Fibroblast of lung (primary cell): Measurements from ENCODE around the gene ATXN1. TPM values are rescaled to one million over a fixed set of nuclear protein-coding genes. Genes with fewer than 3 reads are reported as not detected.

Experiments
- DNase-seq, 2 donors: peaks; one replicate each; pipeline versions ENCODE4 v3.0.0 to v3.0.0-alpha.2; 2010; ENCODE audit warnings: low read depth in 2 of 2
- H2AFZ ChIP-seq: 2 replicates; pipeline ENCODE4 v1.5.1; 2012; ENCODE audit warnings: low read length, control low read depth, inconsistent platforms
- H3K27ac ChIP-seq: 2 replicates; pipeline ENCODE4 v1.5.1; 2011; ENCODE audit warnings: low read length, control low read depth; ENCODE audit not compliant: insufficient read depth
- H3K27me3 ChIP-seq: 2 replicates; pipeline ENCODE4 v1.5.1; 2011; ENCODE audit warnings: mild to moderate bottlenecking, low read length; ENCODE audit not compliant: control insufficient read depth, insufficient read depth
- H3K36me3 ChIP-seq: 2 replicates; pipeline ENCODE4 v1.5.1; 2011; ENCODE audit warnings: low read length; ENCODE audit not compliant: control insufficient read depth, insufficient read depth
- H3K4me1 ChIP-seq: 2 replicates; pipeline ENCODE4 v1.5.1; 2011; ENCODE audit warnings: low read length; ENCODE audit not compliant: control insufficient read depth, insufficient read depth; ENCODE audit errors: extremely low read depth
- H3K4me2 ChIP-seq: 2 replicates; pipeline ENCODE4 v1.5.1; 2011; ENCODE audit warnings: low read length, control low read depth; ENCODE audit not compliant: insufficient read depth; ENCODE audit errors: extremely low read depth
- H3K4me3 ChIP-seq, 4 experiments: fragments of 200-600 bp in 1 of 4; sonication (generic) in 1 of 4; replicated peaks in 1 of 4; 2 replicates each; pipeline ENCODE4 v1.5.1; 2011 to 2016; ENCODE audit warnings: low read length in 4 of 4, low read depth in 3 of 4, mild to moderate bottlenecking in 3 of 4, control low read depth in 2 of 4, inconsistent platforms in 1 of 4, mixed read lengths in 1 of 4; ENCODE audit not compliant: insufficient read depth in 1 of 4; ENCODE audit errors: control extremely low read depth in 1 of 4
- H3K79me2 ChIP-seq: 2 replicates; pipeline ENCODE4 v1.5.1; 2012; ENCODE audit warnings: mild to moderate bottlenecking, low read length, inconsistent platforms; ENCODE audit not compliant: control insufficient read depth, insufficient read depth
- H3K9ac ChIP-seq: 2 replicates; pipeline ENCODE4 v1.5.1; 2011; ENCODE audit warnings: mild to moderate bottlenecking, low read length, control low read depth; ENCODE audit not compliant: insufficient read depth
- H3K9me3 ChIP-seq: 2 replicates; pipeline ENCODE4 v1.5.1; 2012; ENCODE audit warnings: low read depth, low read length; ENCODE audit not compliant: control insufficient read depth, insufficient read depth
- H4K20me1 ChIP-seq: 2 replicates; pipeline ENCODE4 v1.5.1; 2011; ENCODE audit warnings: low read length; ENCODE audit not compliant: control insufficient read depth, insufficient read depth; ENCODE audit errors: extremely low read depth
- EZH2 ChIP-seq: IDR thresholded peaks from 2 replicates; pipeline ENCODE4 v1.5.1; 2012; ENCODE audit warnings: low read length, control low read depth, mild to moderate bottlenecking; ENCODE audit errors: missing control alignments
- polyA plus RNA-seq, 2 donors: library from polyadenylated mRNA; depleted of rRNA in 1 of 2; stranded (reverse) in 1 of 2; unstranded in 1 of 2; fragments of >200 nt; gene quantifications; 2 replicates each; pipeline ENCODE4 v1.2.1, GENCODE V29; 2011 to 2012; ENCODE audit warnings: missing spikeins in 1 of 2
- total RNA-seq: library from RNA; depleted of rRNA; stranded (reverse); fragments of >200 nt; gene quantifications from 2 replicates; pipeline ENCODE4 v1.2.1, GENCODE V29; 2014
- TF ChIP-seq, protein P1 (sequence below), 2 donors: IDR thresholded peaks in 1 of 2; conservative IDR thresholded peaks in 1 of 2; 1 replicate in 1 of 2; 2 replicates in 1 of 2; pipeline ENCODE4 v1.5.1; 2011 to 2012; ENCODE audit warnings: low read length in 2 of 2, control low read depth in 1 of 2, inconsistent platforms in 1 of 2, low read depth in 1 of 2, mild to moderate bottlenecking in 1 of 2

The ATXN1 gene
- total and polyA plus RNA-seq, 2 donors (not counting 1 experiment from before 2014, with no cell fraction given), result 15.8 to 40.5 TPM

DNA sequence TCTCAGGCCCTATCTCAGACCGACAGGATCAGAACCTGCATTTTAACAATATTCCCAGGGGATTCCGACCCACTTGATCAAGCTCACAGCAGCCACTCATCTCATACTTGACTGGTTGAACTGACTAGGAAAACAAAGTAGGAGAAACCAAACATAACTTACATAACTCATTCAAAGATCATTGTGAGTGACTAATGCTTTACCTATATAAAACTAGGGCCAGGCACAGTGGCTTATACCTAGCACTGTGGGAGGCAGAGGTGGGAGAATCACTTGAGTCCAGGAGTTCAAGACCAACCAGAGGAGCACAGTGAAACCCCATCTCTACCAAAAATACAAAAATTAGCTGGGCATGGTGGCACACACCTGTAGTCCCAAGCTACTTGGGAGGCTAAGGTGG is 251.0 kb downstream of the ATXN1 start:
- TF ChIP-seq, protein P1, sequence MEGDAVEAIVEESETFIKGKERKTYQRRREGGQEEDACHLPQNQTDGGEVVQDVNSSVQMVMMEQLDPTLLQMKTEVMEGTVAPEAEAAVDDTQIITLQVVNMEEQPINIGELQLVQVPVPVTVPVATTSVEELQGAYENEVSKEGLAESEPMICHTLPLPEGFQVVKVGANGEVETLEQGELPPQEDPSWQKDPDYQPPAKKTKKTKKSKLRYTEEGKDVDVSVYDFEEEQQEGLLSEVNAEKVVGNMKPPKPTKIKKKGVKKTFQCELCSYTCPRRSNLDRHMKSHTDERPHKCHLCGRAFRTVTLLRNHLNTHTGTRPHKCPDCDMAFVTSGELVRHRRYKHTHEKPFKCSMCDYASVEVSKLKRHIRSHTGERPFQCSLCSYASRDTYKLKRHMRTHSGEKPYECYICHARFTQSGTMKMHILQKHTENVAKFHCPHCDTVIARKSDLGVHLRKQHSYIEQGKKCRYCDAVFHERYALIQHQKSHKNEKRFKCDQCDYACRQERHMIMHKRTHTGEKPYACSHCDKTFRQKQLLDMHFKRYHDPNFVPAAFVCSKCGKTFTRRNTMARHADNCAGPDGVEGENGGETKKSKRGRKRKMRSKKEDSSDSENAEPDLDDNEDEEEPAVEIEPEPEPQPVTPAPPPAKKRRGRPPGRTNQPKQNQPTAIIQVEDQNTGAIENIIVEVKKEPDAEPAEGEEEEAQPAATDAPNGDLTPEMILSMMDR (conservative IDR thresholded peaks at IDR 0.05 in 1 of 2, IDR thresholded peaks at IDR 0.05 in 1 of 2; ENCODE audit: low read depth in 1 of 2, low read length in 2 of 2), result no peak
- Histone ChIP-seq H3K4me1 (peaks cover 7% of the 10 kb centered on the region), H3K9me3 (no peaks in the 10 kb centered on the region), H3K4me3 (no peak overlapping the region), H4K20me1 (no peaks in the 10 kb centered on the region), H3K36me3 (no peaks in the 10 kb centered on the region), H3K27me3 (no peaks in the 10 kb centered on the region), H3K27ac (no peak overlapping the region), H3K79me2 (no peaks in the 10 kb centered on the region), H3K9ac (no peak overlapping the region), H2AFZ (no peak overlapping the region), H3K4me2 (no peak overlapping the region)
- no peak for DNase-seq

DNA sequence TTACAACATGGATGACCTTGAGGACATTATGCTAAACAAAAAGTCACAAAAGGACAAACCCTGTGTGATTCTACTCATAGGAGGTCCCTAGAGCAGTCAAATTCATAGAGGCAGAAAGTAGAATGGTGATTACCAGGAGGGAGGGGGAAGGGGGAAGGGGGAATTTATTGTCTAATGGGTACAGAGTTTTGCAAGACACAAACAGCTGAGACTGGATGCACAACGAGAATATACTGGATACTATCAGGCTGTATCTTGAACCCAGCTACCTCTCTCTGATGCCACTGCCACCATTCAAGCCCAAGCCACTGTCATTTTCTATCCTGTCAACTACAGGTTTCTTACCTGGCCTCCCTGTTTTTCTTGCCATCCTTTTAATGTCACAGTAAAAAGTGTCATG is 252.3 kb downstream of the ATXN1 start:
- H4K20me1 ChIP-seq, result no peaks in the 10 kb centered on the region
- H3K4me1 ChIP-seq, result peaks cover 7% of the 10 kb centered on the region
- no peak overlapping the region for H3K4me2 ChIP-seq
- no peaks in the 10 kb centered on the region for H3K36me3 ChIP-seq
- no peaks in the 10 kb centered on the region for H3K79me2 ChIP-seq
- no peaks in the 10 kb centered on the region for H3K27me3 ChIP-seq
- no peak overlapping the region for H3K27ac ChIP-seq
- no peak overlapping the region for H2AFZ ChIP-seq
- H3K9me3 ChIP-seq, result no peaks in the 10 kb centered on the region
- no peak for DNase-seq
- H3K4me3 ChIP-seq, result no peak overlapping the region
- H3K9ac ChIP-seq, result no peak overlapping the region
- TF ChIP-seq EZH2, result no peak
- TF ChIP-seq, protein P1 (conservative IDR thresholded peaks at IDR 0.05 in 1 of 2, IDR thresholded peaks at IDR 0.05 in 1 of 2; ENCODE audit: low read depth in 1 of 2, low read length in 2 of 2), result no peak

DNA sequence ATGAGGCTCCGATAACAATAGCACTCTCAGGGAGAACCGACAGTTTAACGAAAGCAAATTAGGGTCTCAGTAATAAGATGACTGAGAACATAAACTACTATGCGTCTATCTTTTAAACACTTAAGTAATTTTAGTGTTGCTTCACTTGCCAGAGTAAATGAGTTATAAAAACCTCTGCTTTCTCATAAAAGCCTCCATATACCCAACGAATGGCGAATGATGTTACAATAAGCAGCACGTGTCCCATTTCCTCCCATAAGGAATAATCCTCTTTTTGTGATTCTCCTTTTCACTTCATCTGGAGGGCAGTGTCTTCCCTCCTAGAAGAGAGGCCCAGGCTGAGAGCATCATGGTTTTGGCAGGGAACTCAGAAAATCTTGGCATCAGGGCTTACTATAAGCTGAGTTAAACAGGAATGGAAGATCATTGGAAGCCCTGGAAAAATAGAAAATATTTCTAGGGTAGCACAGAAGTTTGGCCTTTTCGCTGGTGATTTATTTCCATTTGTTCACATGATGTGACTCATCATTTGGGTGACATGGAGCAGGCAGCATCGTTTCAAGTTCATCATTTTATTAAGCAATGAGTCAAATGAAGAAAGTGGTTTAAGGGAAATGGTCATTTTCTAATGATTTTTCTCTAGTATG is 255.4 kb downstream of the ATXN1 start:
- H3K9ac ChIP-seq, result no peak overlapping the region
- no peaks in the 10 kb centered on the region for H4K20me1 ChIP-seq
- no peak overlapping the region for H3K27ac ChIP-seq
- H3K36me3 ChIP-seq, result no peaks in the 10 kb centered on the region
- DNase-seq, result peak; percentile 81 to 93
- H3K4me1 ChIP-seq, result peaks cover 5% of the 10 kb centered on the region
- no peak overlapping the region for H3K4me3 ChIP-seq
- no peaks in the 10 kb centered on the region for H3K27me3 ChIP-seq
- H3K79me2 ChIP-seq, result no peaks in the 10 kb centered on the region
- TF ChIP-seq, protein P1 (conservative IDR thresholded peaks at IDR 0.05 in 1 of 2, IDR thresholded peaks at IDR 0.05 in 1 of 2; ENCODE audit: low read depth in 1 of 2, low read length in 2 of 2), result no peak
- no peak for TF ChIP-seq EZH2
- no peak overlapping the region for H2AFZ ChIP-seq
- no peaks in the 10 kb centered on the region for H3K9me3 ChIP-seq
- no peak overlapping the region for H3K4me2 ChIP-seq
